CD14-positive monocyte (primary cell): ENCODE data around the gene RPL31. TPM values are rescaled to one million over a fixed set of nuclear protein-coding genes. Genes with fewer than 3 reads are reported as not detected.
A peak's percentile ranks its signal among the peaks of the same experiment; 100 is the strongest.

Experiments used
- DNase-seq, 3 donors: peaks; one replicate each; pipeline ENCODE4 v3.0.0-alpha.2; 2011 to 2022
- H2AFZ ChIP-seq: 2 replicates; pipeline ENCODE4 v1.6.0; 2012; ENCODE audit warnings: mild to moderate bottlenecking, low read depth, low read length, inconsistent platforms; ENCODE audit not compliant: insufficient read depth, poor library complexity, severe bottlenecking
- H3K27ac ChIP-seq, 2 donors: 1 replicate in 1 of 2; 2 replicates in 1 of 2; pipeline ENCODE4 v1.5.1; 2012 to 2013; ENCODE audit warnings: low read length in 2 of 2, control low read depth in 1 of 2, inconsistent platforms in 1 of 2, low read depth in 1 of 2, mild to moderate bottlenecking in 1 of 2
- H3K27me3 ChIP-seq, 2 donors: one replicate each; pipeline versions ENCODE4 v1.6.0 to v1.6.1; 2011 to 2013; ENCODE audit warnings: low read length in 2 of 2; ENCODE audit not compliant: control insufficient read depth in 2 of 2, insufficient read depth in 2 of 2
- H3K36me3 ChIP-seq, 2 donors: replicated peaks in 1 of 2; 1 replicate in 1 of 2; 2 replicates in 1 of 2; pipeline versions ENCODE4 v1.5.1 to v1.6.1; 2012 to 2013; ENCODE audit warnings: low read length in 2 of 2, control low read depth in 1 of 2, inconsistent platforms in 1 of 2, mild to moderate bottlenecking in 1 of 2; ENCODE audit not compliant: insufficient read depth in 2 of 2, control insufficient read depth in 1 of 2
- H3K4me1 ChIP-seq, 2 donors: 1 replicate in 1 of 2; 2 replicates in 1 of 2; pipeline versions ENCODE4 v1.5.1 to v1.6.1; 2012 to 2013; ENCODE audit warnings: low read length in 2 of 2, control low read depth in 1 of 2, inconsistent platforms in 1 of 2, mild to moderate bottlenecking in 1 of 2, moderate library complexity in 1 of 2; ENCODE audit not compliant: insufficient read depth in 2 of 2, control insufficient read depth in 1 of 2
- H3K4me2 ChIP-seq: replicated peaks from 2 replicates; pipeline ENCODE3; 2012; ENCODE audit warnings: low read length, moderate library complexity, mild to moderate bottlenecking; ENCODE audit not compliant: poor library complexity, severe bottlenecking; ENCODE audit errors: extremely low read depth
- H3K4me3 ChIP-seq, 3 experiments: fragments of 200-600 bp in 1 of 3; sonication (generic) in 1 of 3; replicated peaks in 1 of 3; 1 replicate in 2 of 3; 2 replicates in 1 of 3; pipeline ENCODE4 v1.5.1; 2011 to 2013; ENCODE audit warnings: low read length in 3 of 3, mild to moderate bottlenecking in 3 of 3, control low read depth in 2 of 3, low read depth in 2 of 3, inconsistent platforms in 1 of 3, moderate library complexity in 1 of 3
- H3K79me2 ChIP-seq: 2 replicates; pipeline ENCODE4 v1.6.0; 2012; ENCODE audit warnings: mild to moderate bottlenecking, control low read depth, inconsistent platforms, low read length, moderate library complexity; ENCODE audit not compliant: insufficient read depth
- H3K9ac ChIP-seq: 2 replicates; pipeline ENCODE4 v1.6.0; 2017; ENCODE audit warnings: low read length, mild to moderate bottlenecking; ENCODE audit not compliant: insufficient read depth, poor library complexity, severe bottlenecking
- H3K9me3 ChIP-seq, 2 donors: replicated peaks in 1 of 2; 1 replicate in 1 of 2; 2 replicates in 1 of 2; pipeline versions ENCODE4 v1.5.1 to v1.6.1; 2012 to 2013; ENCODE audit warnings: low read length in 2 of 2, control low read depth in 1 of 2; ENCODE audit not compliant: control insufficient read depth in 1 of 2, insufficient read depth in 1 of 2
- H4K20me1 ChIP-seq: 2 replicates; pipeline ENCODE4 v1.6.0; 2012; ENCODE audit warnings: mild to moderate bottlenecking, low read length, control low read depth, moderate library complexity; ENCODE audit not compliant: insufficient read depth
- H3K27ac Mint-ChIP-seq, 7 donors: one replicate each; pipeline ENCODE4 v1.8.0; 2020; ENCODE audit warnings: mild to moderate bottlenecking in 7 of 7, mixed read lengths in 7 of 7, moderate library complexity in 6 of 7, inconsistent platforms in 2 of 7
- H3K27me3 Mint-ChIP-seq, 3 donors: one replicate each; pipeline ENCODE4 v1.8.0; 2021 to 2022; ENCODE audit warnings: low read depth in 3 of 3, mild to moderate bottlenecking in 3 of 3, mixed read lengths in 3 of 3, moderate library complexity in 3 of 3, inconsistent platforms in 1 of 3
- H3K36me3 Mint-ChIP-seq, 2 donors: one replicate each; pipeline ENCODE4 v1.8.0; 2020; ENCODE audit warnings: mixed read lengths in 2 of 2, inconsistent platforms in 1 of 2, mild to moderate bottlenecking in 1 of 2
- H3K4me1 Mint-ChIP-seq: one replicate; pipeline ENCODE4 v1.8.0; 2020; ENCODE audit warnings: mild to moderate bottlenecking, mixed read lengths
- H3K4me3 Mint-ChIP-seq, 2 donors: one replicate each; pipeline ENCODE4 v1.8.0; 2020; ENCODE audit warnings: mild to moderate bottlenecking in 2 of 2, mixed read lengths in 2 of 2, moderate library complexity in 1 of 2
- H3K9me3 Mint-ChIP-seq, 7 donors: one replicate each; pipeline ENCODE4 v1.8.0; 2020 to 2022; ENCODE audit warnings: mixed read lengths in 7 of 7, mild to moderate bottlenecking in 6 of 7, moderate library complexity in 6 of 7, inconsistent platforms in 2 of 7
- CTCF ChIP-seq: fragments of 200-600 bp; IDR thresholded peaks from one replicate; pipeline ENCODE4 v1.8.0; 2022; ENCODE audit warnings: antibody characterized with exemption, mild to moderate bottlenecking
- WGBS: methylation state at CpG from one replicate; pipeline ENCODE4 v1.1.5; 2013; ENCODE audit warnings: missing lambda C conversion rate; ENCODE audit not compliant: insufficient coverage; 5-methylcytosine and 5-hydroxymethylcytosine counted together
- intact Hi-C, 2 donors: fragments of 100-400 bp; cut with micrococcal nuclease; formaldehyde crosslinking; loops; one replicate each; pipeline versions ENCODE4 v1.15.0 to v1.15.1; 2023
- polyA plus RNA-seq, 3 donors: library from polyadenylated mRNA; depleted of rRNA in 1 of 3; unstranded in 2 of 3; stranded (reverse) in 1 of 3; fragments of 300-500 nt in 2 of 3; fragments of >200 nt in 1 of 3; fragmentation: Illumina TruSeq in 2 of 3; gene quantifications; 1 replicate in 2 of 3; 2 replicates in 1 of 3; pipeline ENCODE4 v1.2.3, GENCODE V29; 2012 to 2021

The RPL31 gene
- polyA plus RNA-seq, 3 donors, result 1,537 to 2,299 (median 1,998) TPM

- Histone ChIP-seq H3K79me2 (peaks cover 20% of the 10 kb centered on the region), H3K27me3 (no peaks in the 10 kb centered on the region), H3K4me1 (no peaks in the 10 kb centered on the region), H3K36me3 (peaks cover 63 to 85% of the 10 kb centered on the region in 2 donors), H3K9me3 (no peaks in the 10 kb centered on the region), H3K4me2 (no peak overlapping the region), H3K27ac (no peak overlapping the region), H3K4me3 (no peak overlapping the region), H4K20me1 (peaks cover 81% of the 10 kb centered on the region), H2AFZ (no peak overlapping the region), H3K9ac (no peak overlapping the region)
- 78% methylated on average over 4 of the region's 10 CpGs for WGBS
- Mint-ChIP-seq H3K27ac (peak overlapping the region in 2 of 7 donors; percentile 1 to 86), H3K9me3 (no peaks in the 10 kb centered on the region), H3K27me3 (no peaks in the 10 kb centered on the region), H3K4me1 (peaks cover 5% of the 10 kb centered on the region), H3K36me3 (peaks cover 55 to 72% of the 10 kb centered on the region in 2 donors), H3K4me3 (no peak overlapping the region)
- intact Hi-C loops, result loop anchor here (5.0 to 10.0 kb wide), 3 partner anchors 141 to 824 kb away; partner anchors contain the start of gene TBC1D8 (in 2 of the 2)
- no peak for TF ChIP-seq CTCF
- DNase-seq, result no peak
These were observed 9.1 kb downstream of the RPL31 start for GRCh38 chr2:101011152-101011551.

GRCh38 chr2:101012054-101012705 lies 10.1 kb downstream of the RPL31 start:
- H3K9ac ChIP-seq, result no peak overlapping the region
- no peak overlapping the region for H3K4me3 ChIP-seq

More at GRCh38 chr2:101012054-101012705, 10.1 kb downstream of the RPL31 start:
- H3K4me2 ChIP-seq, result no peak overlapping the region
- peaks cover 46 to 61% of the 10 kb centered on the region in 2 donors for H3K36me3 Mint-ChIP-seq
- TF ChIP-seq CTCF, result no peak
- DNase-seq, result no peak
- H4K20me1 ChIP-seq, result peaks cover 71% of the 10 kb centered on the region
- no CpG with 5 or more reads among the region's 8 CpGs for WGBS
- H3K79me2 ChIP-seq, result peaks cover 14% of the 10 kb centered on the region
- H3K9me3 ChIP-seq, result no peaks in the 10 kb centered on the region
- peaks cover 3% of the 10 kb centered on the region for H3K4me1 Mint-ChIP-seq
- no peak overlapping the region for H2AFZ ChIP-seq
- H3K27me3 Mint-ChIP-seq, result no peaks in the 10 kb centered on the region
- H3K4me1 ChIP-seq, result no peaks in the 10 kb centered on the region
- H3K9me3 Mint-ChIP-seq, result no peaks in the 10 kb centered on the region
- H3K27me3 ChIP-seq, result no peaks in the 10 kb centered on the region
- no peak overlapping the region for H3K4me3 Mint-ChIP-seq
- H3K27ac ChIP-seq, result no peak overlapping the region
- H3K36me3 ChIP-seq, result peaks cover 53 to 79% of the 10 kb centered on the region in 2 donors
- intact Hi-C loops, result loop anchor here (5.0 to 10.0 kb wide), 3 partner anchors 140 to 823 kb away; partner anchors contain the start of gene TBC1D8 (in 2 of the 2)
- H3K27ac Mint-ChIP-seq, result no peak overlapping the region
